Neural cell (in vitro differentiated cells): ENCODE data around the gene PVALEF.

ENCODE experiments used
- CTCF ChIP-seq: fragments of 450-650 bp; IDR thresholded peaks from 2 replicates; pipeline ENCODE4 v1.5.1; 2014; ENCODE audit warnings: antibody characterized with exemption, mild to moderate bottlenecking, moderate library complexity; ENCODE audit not compliant: poor library complexity, severe bottlenecking
- EP300 ChIP-seq: fragments of 450-650 bp; conservative IDR thresholded peaks from 2 replicates; pipeline ENCODE4 v1.6.1; 2014; ENCODE audit warnings: antibody characterized with exemption, mild to moderate bottlenecking, moderate library complexity; ENCODE audit not compliant: poor library complexity, severe bottlenecking
- EZH2 ChIP-seq: fragments of 200-600, 300-800 bp; shearing (Covaris generic), sonication (generic); IDR thresholded peaks from 2 replicates; pipeline ENCODE4 v1.6.1; 2014; ENCODE audit warnings: antibody characterized with exemption, low read length, borderline replicate concordance, mild to moderate bottlenecking; ENCODE audit not compliant: insufficient read depth, poor library complexity, severe bottlenecking
- POLR2AphosphoS5 ChIP-seq: IDR thresholded peaks from 2 replicates; pipeline ENCODE4 v1.6.1; 2012
- RAD21 ChIP-seq: fragments of 450-650 bp; conservative IDR thresholded peaks from 2 replicates; pipeline ENCODE4 v1.6.1; 2014; ENCODE audit warnings: antibody characterized with exemption, mild to moderate bottlenecking, moderate library complexity
- REST ChIP-seq: IDR thresholded peaks from 2 replicates; pipeline ENCODE4 v1.6.1; 2012; ENCODE audit warnings: borderline replicate concordance
- SMC3 ChIP-seq: fragments of 450-650 bp; conservative IDR thresholded peaks from 2 replicates; pipeline ENCODE4 v1.6.1; 2014; ENCODE audit warnings: antibody characterized with exemption, mild to moderate bottlenecking, moderate library complexity; ENCODE audit not compliant: poor library complexity
- TAF1 ChIP-seq: IDR thresholded peaks from 2 replicates; pipeline ENCODE4 v1.6.1; 2012; ENCODE audit warnings: low read depth

- no peak for TF ChIP-seq TAF1
- TF ChIP-seq EZH2, result no peak
- TF ChIP-seq POLR2AphosphoS5, result no peak
- TF ChIP-seq CTCF, result no peak
- no peak for TF ChIP-seq EP300
- no peak for TF ChIP-seq SMC3
- TF ChIP-seq REST, result no peak
- TF ChIP-seq RAD21, result no peak
Measured at GRCh38 chr17:81166033-81166492, 756 bp downstream of the PVALEF start, which contains the start of gene AATK.
